Stimulated activated CD8-positive, alpha-beta memory T cell treated with anti-CD3 and anti-CD28 coated beads, Interleukin-4, amount 100 ng/mL, for 1 hour (primary cell): ENCODE measurements around the gene ROR1.
"Not testable (repeated sequence)": the region's sequence is repeated elsewhere in the genome, so short reads cannot be mapped to it uniquely, and the experiment has no call there.

ENCODE experiments used
- DNase-seq, 2 donors: peaks; one replicate each; pipeline ENCODE4 v3.0.0-alpha.2; 2020; ENCODE audit warnings: low read depth in 2 of 2, low spot score in 1 of 2

ROR1 gene

GRCh38 chr1:64203420-64203819, 429.6 kb downstream of the ROR1 start, which contains the start of gene UBE2U:
Gene UBE2U, plus strand, starts transcription at chr1:64203623. Its CDS starts 428 bp downstream, at chr1:64204051.
- no peak for DNase-seq

GRCh38 chr1:64209221-64209620, 435.4 kb downstream of the ROR1 start:
- DNase-seq, result no peak

GRCh38 chr1:64212031-64212430, 438.2 kb downstream of the ROR1 start:
- DNase-seq, result no peak

- DNase-seq, result no peak
These were observed 441.8 kb downstream of the ROR1 start for GRCh38 chr1:64215576-64215975.

GRCh38 chr1:64220241-64220640, 446.4 kb downstream of the ROR1 start:
- DNase-seq, result no peak

GRCh38 chr1:64223329-64224151, 449.7 kb downstream of the ROR1 start:
- DNase-seq, result no peak

- DNase-seq, result not testable (repeated sequence)
These were observed 450.4 kb downstream of the ROR1 start for GRCh38 chr1:64224236-64224635.

- no peak for DNase-seq
These were observed 454.5 kb downstream of the ROR1 start for GRCh38 chr1:64228167-64228957.

- no peak for DNase-seq
These were observed 455.5 kb downstream of the ROR1 start for GRCh38 chr1:64229307-64229706.
